HTERT RPE-1 (cell line): ENCODE measurements around the gene VPS18.

Experiments
- in situ Hi-C: fragments of 300-500 bp; cut with MboI; formaldehyde crosslinking; loops from 4 replicates; pipeline ENCODE4 v1.14.3; 2020; ENCODE audit warnings: low sequenced_read_pairs

Gene VPS18

GRCh38 chr15:40870716-40871115 is 23.5 kb upstream of the VPS18 start:
- in situ Hi-C loops = no loop called here

GRCh38 chr15:40871749-40872617 is 22.3 kb upstream of the VPS18 start:
- in situ Hi-C loops = no loop called here

DNA sequence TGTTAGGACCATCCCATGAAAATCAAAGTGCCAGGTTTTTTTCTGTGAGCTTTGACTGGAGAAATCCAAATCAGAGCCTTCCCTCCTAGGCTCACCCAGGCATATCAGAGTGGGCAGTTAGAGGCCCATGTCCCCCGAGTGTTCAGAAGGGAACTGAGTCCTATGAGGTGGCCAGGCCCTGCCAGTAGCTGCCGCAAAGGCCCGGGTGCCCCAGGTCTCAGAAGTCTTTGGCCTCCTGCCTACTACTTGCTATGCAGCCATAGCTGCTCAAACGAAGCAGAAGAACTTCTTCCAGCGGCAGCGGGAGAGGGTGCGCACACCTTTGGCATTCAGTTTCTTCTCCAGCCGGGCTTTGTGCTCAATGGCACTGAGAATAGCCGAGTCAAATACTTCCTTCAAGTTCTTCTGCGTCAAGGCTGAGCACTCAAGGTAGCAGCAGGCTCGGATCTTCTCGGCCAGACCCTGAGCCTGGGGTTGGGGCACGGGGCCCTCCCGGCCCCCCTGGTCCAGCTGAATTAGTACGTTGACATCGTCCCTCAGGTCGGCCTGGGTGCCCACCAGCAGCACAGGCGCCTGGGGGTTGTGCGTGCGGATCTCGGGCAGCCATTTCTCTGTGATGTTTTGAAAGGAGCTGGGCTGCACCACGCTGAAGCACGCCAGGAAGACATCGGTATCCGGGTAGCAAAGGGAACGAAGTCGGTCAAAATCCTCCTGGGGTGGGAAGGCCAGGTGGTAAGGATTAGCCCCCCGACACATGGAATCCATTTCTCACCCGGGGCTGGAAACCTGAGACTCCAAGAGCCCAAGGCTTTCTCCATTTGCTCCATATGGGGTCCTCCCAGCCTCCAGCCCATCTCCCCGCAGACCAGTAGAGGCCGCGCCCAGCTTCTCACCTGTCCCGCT is 21.2 kb upstream of the VPS18 start:
- in situ Hi-C loops = no loop called here

DNA sequence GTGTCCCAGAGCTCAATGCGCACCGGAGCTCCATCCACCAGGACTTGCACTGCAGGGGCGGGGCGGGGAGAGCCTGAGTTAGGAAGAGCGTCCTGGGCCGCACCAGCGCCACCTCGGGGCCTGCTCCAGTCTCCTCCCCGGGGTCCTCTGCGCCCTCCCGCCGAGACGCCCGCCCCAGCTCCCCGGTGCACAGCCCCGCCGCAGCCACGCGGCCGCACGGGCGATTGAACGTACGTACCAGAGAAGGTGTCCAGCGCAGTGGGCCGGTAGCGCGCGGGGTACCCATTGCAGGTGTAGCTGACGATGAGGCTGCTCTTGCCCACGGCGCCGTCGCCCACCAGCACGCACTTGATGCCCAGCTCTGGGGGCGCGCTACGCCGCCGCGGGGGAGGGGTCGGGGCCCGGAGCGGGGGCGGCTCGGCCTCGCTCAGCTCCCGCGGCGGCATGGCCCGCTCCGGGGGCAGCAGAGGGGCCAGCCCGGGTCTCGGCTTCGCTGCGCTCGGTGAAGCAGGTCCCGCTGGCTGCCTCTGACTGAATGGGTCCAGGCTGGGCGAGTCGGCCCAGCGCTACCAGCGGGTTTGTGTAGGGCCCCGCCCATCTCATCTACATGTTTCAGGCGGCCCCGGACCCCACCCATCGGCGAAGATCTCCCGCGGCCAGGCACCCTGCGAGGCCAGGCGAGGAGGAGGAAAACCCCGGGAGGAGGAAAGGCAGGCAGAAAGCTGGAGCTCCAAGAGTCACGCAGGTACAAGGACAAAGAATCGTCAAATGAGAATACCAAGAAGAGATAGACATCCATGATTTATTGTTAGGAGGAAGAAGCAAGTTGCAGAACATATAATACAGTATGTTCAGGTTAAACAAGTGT is 20.3 kb upstream of the VPS18 start, which contains the start of gene RHOV:
TSS of gene RHOV (minus strand) at position 541 of the 868 bp plus-strand sequence. CDS start at position 446, 95 bp downstream.
- in situ Hi-C loops = no loop called here

DNA sequence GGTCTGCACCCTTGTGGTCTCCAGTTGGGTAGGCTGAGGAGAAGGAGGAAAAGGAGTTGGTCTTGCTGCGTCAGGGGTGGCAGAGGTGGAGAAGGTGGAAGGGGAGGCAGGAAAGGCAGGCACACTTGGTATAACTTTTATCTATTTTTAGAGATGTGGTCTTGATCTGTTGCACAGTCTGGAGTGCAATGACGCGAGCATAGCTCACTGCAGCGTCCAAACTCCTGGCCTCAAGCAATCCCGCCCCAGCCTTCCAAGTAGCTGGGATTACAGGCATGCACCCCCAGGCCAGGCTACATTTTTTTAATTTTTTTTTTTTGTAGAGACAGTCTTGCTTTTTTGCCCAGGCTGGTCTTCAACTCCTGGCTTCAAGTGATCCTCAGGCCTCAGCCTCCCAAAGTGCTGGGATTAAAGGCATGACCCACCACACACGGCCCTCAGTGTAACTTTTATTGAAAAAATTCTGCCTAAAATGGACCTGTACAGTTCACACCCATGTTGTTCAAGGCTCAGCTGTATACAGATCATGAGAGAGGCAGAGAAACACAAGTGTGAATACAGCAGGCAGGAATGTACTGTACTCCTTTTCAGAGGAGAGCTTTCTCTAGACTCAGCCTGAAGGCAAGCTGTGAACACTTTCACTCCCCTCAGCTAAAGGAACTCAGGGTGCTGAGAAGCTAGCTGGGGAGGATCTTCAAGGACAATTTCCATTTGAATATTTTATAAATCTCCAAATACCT is 18.1 kb upstream of the VPS18 start:
- in situ Hi-C loops = no loop called here

GRCh38 chr15:40877694-40878093 is 16.6 kb upstream of the VPS18 start:
- in situ Hi-C loops = no loop called here

GRCh38 chr15:40878785-40879184 is 15.5 kb upstream of the VPS18 start:
- in situ Hi-C loops = no loop called here

GRCh38 chr15:40879609-40880008 is 14.6 kb upstream of the VPS18 start:
- in situ Hi-C loops = no loop called here

- in situ Hi-C loops = no loop called here
These were observed 12.9 kb upstream of the VPS18 start for GRCh38 chr15:40881351-40881750.

DNA sequence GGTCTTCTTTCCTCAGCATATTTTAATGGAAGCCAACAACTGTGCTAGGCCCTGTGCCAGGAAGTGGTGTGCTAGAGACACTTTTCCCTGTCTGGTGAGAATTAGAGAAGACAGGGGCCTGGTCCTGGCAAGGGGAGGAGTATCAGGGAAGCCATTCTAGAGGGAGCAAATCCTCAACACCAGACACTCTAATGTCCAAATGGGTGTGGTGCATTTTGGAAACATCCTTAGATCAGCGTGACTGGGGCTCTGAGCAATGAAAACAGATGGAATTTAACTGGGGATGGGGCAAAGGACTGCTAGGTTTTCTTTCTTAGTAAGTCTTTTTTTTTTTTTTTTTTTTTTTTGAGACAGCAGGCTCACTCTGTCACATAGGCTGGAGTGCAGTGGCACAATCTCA is 7.7 kb upstream of the VPS18 start:
- in situ Hi-C loops = no loop called here

DNA sequence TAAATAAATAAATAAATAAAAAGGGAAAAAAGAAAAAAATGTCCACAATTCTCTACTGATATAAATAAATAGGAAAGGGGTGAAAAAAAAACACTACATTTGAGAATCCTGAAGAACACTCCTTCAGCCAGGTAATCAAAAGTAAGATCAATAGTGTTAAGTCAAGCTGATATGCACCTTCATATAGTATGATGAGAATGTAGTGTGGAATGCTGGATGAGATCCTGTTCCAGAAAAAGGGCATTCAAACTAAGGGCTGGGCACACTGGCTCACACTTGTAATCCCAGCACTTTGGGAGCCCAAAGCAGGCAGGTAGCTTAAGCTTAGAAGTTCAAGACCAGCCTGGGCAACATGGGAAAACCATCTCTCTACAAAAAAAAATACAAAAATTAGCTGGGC is 5.1 kb upstream of the VPS18 start:
- in situ Hi-C loops = no loop called here

DNA sequence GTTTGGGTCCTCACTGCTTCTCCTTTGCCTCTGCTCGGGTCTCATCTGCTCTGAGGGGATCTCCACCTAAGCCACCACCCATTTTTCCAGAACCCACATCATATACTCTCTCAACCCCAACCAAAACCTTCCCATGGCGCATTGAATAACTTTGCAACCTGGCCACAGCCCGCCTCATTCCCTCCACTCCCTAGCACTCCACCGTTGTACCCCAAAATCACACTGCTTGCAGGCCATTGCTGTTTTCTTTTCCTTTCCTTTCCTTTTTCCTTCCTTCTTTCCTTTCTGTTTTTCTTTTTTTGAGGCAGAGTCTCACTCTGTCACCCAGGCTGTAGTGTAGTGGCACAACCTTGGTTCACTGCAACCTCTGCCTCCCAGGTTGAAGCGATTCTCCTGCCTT is 3.1 kb upstream of the VPS18 start:
- in situ Hi-C loops = no loop called here

DNA sequence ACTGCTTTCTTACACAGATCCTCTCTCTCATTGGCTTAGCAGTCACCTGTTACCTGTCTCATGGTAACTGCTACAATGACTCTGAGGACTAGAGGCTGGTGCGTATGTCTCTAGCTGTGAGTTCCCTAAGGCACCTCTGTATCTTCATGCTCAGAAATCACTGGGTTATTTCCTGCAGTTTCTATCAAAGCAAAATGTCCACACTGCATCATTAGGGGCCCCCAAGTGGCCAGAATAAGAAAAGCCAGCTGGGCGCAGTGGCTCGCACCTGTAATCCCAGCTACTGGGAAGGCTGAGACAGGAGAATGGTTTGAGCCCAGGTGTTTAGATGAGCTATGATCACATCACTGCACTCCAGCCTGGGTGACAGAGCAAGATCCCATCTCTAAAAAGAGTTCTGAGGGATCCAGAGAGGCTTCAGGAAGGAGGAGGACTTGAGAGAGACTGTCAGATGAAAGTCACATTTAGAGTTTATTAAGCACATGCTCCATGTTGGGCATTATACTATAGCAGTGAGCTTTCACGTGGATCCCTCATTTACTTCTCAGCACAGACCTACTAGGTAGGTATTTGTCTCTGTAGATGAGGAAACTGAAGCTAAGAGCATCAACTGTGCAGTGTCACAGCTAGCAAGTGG is 2.3 kb upstream of the VPS18 start:
- in situ Hi-C loops = no loop called here

DNA sequence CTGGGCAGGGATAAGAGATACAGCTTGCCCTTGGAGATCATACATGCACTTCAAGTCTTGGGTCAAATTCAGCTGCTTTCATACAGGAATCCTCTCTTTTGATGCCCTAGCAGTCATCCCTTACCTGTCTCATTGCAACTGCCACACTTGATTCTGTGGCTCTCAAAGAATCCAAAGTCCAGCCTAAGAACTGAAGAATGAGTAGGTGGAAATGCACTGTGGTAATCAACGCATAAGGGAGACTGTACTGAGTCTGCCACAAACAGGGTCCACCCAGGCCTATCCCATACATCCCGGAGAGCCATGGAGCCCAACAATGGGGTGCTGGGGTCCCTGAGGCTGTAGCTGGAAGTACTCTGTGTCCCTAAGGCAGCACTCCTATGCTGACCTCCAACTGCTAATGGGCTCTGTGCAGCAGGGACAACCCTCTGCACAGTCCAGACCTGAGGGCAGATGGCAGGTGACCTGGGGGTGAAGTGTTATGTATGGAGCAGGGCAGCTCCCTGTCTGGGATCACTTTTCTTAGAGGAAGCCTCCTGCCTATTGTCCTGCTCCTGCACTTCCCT is 1.7 kb upstream of the VPS18 start:
- in situ Hi-C loops = no loop called here

DNA sequence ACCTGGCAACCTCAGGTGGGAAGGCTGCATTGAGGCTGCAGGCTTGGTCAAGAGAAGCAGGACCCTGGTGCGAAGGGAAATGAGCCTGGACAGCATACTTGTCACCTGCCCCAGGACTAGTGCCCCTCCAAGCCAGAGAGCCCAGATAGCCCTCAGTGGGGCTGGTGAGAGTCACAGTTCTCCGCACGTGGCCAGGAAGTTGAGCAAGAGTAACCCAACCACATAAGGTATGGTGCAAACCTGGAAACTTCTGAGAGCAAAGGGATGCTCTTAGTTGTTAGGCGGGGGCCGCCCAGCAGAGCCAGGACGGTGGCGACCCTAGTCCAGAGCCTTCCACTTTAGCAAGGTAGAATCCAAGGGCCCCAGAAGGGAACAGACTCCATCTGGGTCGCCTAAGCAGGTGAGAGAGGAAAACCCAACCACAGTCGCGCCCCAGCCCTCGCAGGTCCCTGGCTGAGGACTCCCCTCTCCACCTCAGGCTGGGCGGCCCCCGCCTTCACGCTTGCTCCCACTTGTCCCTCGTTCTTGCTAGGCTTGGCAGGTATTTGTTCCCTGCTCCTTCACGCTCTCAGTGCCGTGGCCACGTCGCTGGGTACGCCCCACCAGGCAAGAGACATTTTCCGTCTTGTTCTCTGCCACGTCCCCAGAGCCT is 1.1 kb upstream of the VPS18 start:
- in situ Hi-C loops = no loop called here

GRCh38 chr15:40894681-40895448 is 615 bp downstream of the VPS18 start:
- in situ Hi-C loops = no loop called here

DNA sequence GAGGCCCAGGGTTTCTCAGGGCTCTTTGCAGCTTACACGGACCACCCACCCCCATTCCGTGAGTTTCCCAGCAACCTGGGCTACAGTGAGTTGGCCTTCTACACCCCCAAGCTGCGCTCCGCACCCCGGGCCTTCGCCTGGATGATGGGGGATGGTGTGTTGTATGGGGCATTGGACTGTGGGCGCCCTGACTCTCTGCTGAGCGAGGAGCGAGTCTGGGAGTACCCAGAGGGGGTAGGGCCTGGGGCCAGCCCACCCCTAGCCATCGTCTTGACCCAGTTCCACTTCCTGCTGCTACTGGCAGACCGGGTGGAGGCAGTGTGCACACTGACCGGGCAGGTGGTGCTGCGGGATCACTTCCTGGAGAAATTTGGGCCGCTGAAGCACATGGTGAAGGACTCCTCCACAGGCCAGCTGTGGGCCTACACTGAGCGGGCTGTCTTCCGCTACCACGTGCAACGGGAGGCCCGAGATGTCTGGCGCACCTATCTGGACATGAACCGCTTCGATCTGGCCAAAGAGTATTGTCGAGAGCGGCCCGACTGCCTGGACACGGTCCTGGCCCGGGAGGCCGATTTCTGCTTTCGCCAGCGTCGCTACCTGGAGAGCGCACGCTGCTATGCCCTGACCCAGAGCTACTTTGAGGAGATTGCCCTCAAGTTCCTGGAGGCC is 5.4 kb downstream of the VPS18 start:
- in situ Hi-C loops = no loop called here
